Activated B cell treated with CpG ODN at 0.5 μM for 24 hours (primary cell): ENCODE measurements around the gene GPR82. TPM values are rescaled to one million over a fixed set of nuclear protein-coding genes. Genes with fewer than 3 reads are reported as not detected.

Experiments used
- ATAC-seq: fragments of 200-7000 bp; cut with Tn5 transposase; one replicate; pipeline ENCODE4 v1.10.0; 2021; ENCODE audit warnings: low read depth, mild to moderate bottlenecking, moderate library complexity
- CTCF ChIA-PET: fragments of 350-600 bp; sonication (Branson Sonifier 250); formaldehyde crosslinking; loops from one replicate; lab custom pipeline; 2021; ENCODE audit warnings: antibody characterized with exemption; lab: Charles Lee
- POLR2A ChIA-PET: fragments of 350-600 bp; sonication (Branson Sonifier 250); formaldehyde crosslinking; loops from one replicate; lab custom pipeline; 2021; ENCODE audit warnings: antibody characterized with exemption; lab: Charles Lee
- DNase-seq: peaks from one replicate; pipeline ENCODE4 v3.0.0; 2022
- H3K27ac Mint-ChIP-seq: one replicate; pipeline ENCODE4 v1.8.0; 2020; ENCODE audit warnings: mixed read lengths
- H3K27me3 Mint-ChIP-seq: one replicate; pipeline ENCODE4 v1.8.0; 2021; ENCODE audit warnings: mixed read lengths
- H3K36me3 Mint-ChIP-seq: one replicate; pipeline ENCODE4 v1.8.0; 2021; ENCODE audit warnings: low read depth, mixed read lengths
- H3K4me1 Mint-ChIP-seq: one replicate; pipeline ENCODE4 v1.8.0; 2021; ENCODE audit warnings: mixed read lengths
- H3K4me3 Mint-ChIP-seq: one replicate; pipeline ENCODE4 v1.8.0; 2020; ENCODE audit warnings: mild to moderate bottlenecking, mixed read lengths
- H3K9me3 Mint-ChIP-seq: one replicate; pipeline ENCODE4 v1.8.0; 2020; ENCODE audit warnings: mixed read lengths
- intact Hi-C: fragments of 100-400 bp; cut with micrococcal nuclease; formaldehyde crosslinking; loops from one replicate; pipeline ENCODE4 v1.15.1; 2024
- total RNA-seq: library from RNA; stranded (reverse); gene quantifications from 2 replicates; pipeline ENCODE4 v1.2.3, GENCODE V29; 2022
- TF ChIP-seq, protein P1 (sequence below): fragments of 200-600 bp; IDR thresholded peaks from one replicate; pipeline ENCODE4 v1.8.0; 2022; ENCODE audit warnings: antibody characterized with exemption, mild to moderate bottlenecking

The GPR82 gene
- total RNA-seq, 1 donor from 2014 or later: 0.35 TPM

DNA sequence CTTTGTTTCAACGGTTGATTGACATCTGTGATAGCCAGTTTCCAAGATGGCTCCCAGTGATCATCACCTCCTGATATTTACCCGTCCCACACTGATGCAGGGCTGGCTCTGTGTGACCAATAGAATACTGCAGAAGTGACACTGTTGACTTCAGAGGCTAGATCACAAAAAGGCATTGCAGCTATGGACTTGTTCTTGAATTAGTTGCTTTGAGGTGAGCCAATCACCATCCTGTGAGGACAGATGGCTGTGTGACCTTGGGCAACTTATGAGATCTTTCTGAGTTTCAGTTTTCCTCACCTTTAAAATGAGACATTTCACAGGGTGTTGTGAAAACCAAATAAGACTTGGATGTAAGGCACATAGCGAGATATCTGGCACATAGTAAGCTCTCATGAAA, 1.8 kb upstream of the GPR82 start:
- H3K9me3 Mint-ChIP-seq: peaks cover 4% of the 10 kb centered on the region
- H3K4me1 Mint-ChIP-seq: peaks cover 55% of the 10 kb centered on the region
- intact Hi-C loops: no loop called here
- peaks cover 4% of the 10 kb centered on the region for H3K36me3 Mint-ChIP-seq
- CTCF ChIA-PET: no interaction called here
- peak overlapping the region; percentile 5 for H3K4me3 Mint-ChIP-seq
- TF ChIP-seq, protein P1, sequence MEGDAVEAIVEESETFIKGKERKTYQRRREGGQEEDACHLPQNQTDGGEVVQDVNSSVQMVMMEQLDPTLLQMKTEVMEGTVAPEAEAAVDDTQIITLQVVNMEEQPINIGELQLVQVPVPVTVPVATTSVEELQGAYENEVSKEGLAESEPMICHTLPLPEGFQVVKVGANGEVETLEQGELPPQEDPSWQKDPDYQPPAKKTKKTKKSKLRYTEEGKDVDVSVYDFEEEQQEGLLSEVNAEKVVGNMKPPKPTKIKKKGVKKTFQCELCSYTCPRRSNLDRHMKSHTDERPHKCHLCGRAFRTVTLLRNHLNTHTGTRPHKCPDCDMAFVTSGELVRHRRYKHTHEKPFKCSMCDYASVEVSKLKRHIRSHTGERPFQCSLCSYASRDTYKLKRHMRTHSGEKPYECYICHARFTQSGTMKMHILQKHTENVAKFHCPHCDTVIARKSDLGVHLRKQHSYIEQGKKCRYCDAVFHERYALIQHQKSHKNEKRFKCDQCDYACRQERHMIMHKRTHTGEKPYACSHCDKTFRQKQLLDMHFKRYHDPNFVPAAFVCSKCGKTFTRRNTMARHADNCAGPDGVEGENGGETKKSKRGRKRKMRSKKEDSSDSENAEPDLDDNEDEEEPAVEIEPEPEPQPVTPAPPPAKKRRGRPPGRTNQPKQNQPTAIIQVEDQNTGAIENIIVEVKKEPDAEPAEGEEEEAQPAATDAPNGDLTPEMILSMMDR: no peak
- peak overlapping the region; percentile 5 for H3K27ac Mint-ChIP-seq
- POLR2A ChIA-PET: no interaction called here
- ATAC-seq (no peak), DNase-seq (no peak)
- H3K27me3 Mint-ChIP-seq: no peaks in the 10 kb centered on the region

DNA sequence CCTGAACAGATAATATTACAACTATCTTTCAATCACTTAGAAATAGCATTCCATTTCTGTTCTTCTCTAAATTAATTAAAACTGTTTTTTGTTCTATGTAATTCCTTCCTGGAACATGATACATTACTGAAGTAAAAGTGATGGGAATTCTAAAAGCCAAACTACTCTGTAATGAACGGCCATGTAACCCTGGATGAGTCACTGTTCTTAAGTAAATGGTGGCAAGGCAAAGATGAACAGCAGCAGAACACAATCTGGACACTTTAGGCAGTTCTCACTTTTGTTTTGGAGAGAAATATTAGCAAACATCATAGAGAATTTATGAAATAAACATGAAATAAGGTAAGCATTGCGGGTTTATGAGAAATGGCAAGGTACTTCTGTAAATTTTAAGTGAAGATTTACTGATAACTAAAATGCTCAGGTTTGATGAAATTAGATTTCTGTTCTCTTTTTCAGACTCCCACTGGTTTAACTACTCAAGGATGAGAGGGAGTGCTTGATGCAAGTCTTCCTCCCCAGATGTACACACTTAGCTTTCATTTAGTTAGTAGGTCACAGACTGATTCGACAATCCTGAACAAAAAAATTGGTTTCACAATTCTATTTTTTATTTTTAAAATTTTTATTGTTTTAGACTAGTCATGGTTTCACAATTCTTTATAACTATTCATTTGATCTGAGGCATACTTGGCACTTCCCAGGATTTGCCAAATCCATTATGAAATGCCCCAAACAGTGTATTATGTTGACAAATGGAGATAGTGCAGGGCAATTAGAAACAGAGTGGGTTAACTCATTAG, 964 bp upstream of the GPR82 start:
- Mint-ChIP-seq H3K4me1 (peaks cover 54% of the 10 kb centered on the region), H3K27ac (peak overlapping the region; percentile 12), H3K4me3 (no peak overlapping the region), H3K27me3 (no peaks in the 10 kb centered on the region), H3K36me3 (peaks cover 4% of the 10 kb centered on the region), H3K9me3 (peaks cover 4% of the 10 kb centered on the region)
- ATAC-seq (no peak), DNase-seq (no peak)
- intact Hi-C loops: no loop called here
- CTCF ChIA-PET: interaction anchor here (0.7 to 1.0 kb wide), 2 partner anchors 15 to 17 kb away, joined by 3 read pairs; no protein-coding TSS in a partner anchor
- TF ChIP-seq, protein P1: no peak
- POLR2A ChIA-PET: no interaction called here

DNA sequence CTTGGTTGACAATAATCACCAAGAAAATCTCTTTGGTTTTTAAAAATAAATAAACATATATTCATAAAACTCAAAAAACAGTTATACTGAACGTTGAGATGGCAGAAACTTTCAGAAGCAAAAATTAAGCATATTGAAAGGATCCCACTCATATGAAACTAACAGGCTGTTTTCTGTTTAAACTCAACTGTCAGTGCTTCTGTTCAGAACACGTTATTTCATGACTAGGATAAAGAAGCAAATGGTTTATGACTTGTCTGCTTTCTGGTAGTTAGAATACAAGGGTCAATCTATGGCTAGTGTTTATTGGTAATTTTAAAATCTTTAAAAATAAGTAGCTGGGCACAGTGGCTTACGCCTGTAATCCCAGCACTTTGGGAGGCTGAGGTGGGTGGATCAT, 4.1 kb downstream of the GPR82 start:
- ChIA-PET CTCF (no interaction called here), POLR2A (no interaction called here)
- H3K27me3 Mint-ChIP-seq: no peaks in the 10 kb centered on the region
- no peaks in the 10 kb centered on the region for H3K36me3 Mint-ChIP-seq
- DNase-seq (no peak), ATAC-seq (no peak)
- H3K9me3 Mint-ChIP-seq: no peaks in the 10 kb centered on the region
- intact Hi-C loops: no loop called here
- H3K4me1 Mint-ChIP-seq: peaks cover 30% of the 10 kb centered on the region
- H3K4me3 Mint-ChIP-seq: no peak overlapping the region
- H3K27ac Mint-ChIP-seq: no peak overlapping the region
- TF ChIP-seq, protein P1: no peak

DNA sequence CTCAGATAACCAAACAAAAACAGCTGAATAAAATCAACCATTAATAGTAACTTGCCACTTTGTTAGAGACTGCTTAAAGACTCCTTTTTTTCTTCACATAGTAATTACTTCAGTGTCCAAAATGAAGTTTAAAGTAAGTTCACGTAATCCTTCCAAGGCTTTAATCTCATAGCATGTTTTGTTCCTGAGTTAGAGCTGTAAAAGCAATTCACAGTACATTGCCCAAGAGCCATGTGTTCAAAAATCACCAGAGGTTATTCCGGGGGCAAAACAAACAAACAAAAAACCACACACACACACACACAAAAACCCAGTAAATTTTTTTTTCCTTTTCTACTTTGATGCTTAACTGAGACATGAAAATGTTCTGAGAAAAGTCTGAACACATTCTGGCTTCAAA, 6.1 kb downstream of the GPR82 start:
- intact Hi-C loops: loop anchor here (5.0 kb wide), 4 partner anchors 43 to 398 kb away; partner anchors contain the start of genes DDX3X and GPR34
- ATAC-seq (no peak), DNase-seq (no peak)
- TF ChIP-seq, protein P1: no peak
- ChIA-PET CTCF (interaction anchor here (1.0 kb wide), 1 partner anchor 30 kb away, joined by 3 read pairs; no protein-coding TSS in a partner anchor), POLR2A (no interaction called here)
- Mint-ChIP-seq H3K36me3 (no peaks in the 10 kb centered on the region), H3K27ac (no peak overlapping the region), H3K4me1 (peaks cover 28% of the 10 kb centered on the region), H3K4me3 (no peak overlapping the region), H3K9me3 (no peaks in the 10 kb centered on the region), H3K27me3 (no peaks in the 10 kb centered on the region)

DNA sequence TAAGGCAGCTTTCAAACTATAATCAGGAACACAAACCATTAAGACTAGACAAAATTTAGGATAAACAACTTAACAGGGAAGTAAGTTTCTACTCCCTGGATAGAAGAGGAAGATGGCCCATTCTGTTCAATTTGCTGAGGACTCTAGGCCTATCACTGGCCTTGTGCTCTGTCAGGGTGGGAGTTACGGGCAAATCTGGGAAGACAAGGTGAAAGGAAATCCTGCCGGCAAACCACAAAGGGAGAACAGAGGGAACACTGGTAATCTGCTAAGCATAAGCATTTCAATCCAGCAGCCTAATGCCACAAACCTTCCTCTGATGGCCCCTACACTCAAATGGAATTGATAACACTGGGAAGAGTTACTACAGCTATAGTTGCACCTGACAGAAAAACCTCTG, 8.3 kb downstream of the GPR82 start:
- TF ChIP-seq, protein P1: no peak
- H3K4me1 Mint-ChIP-seq: peaks cover 38% of the 10 kb centered on the region
- no peaks in the 10 kb centered on the region for H3K9me3 Mint-ChIP-seq
- ATAC-seq (no peak), DNase-seq (no peak)
- ChIA-PET CTCF (no interaction called here), POLR2A (no interaction called here)
- no peaks in the 10 kb centered on the region for H3K36me3 Mint-ChIP-seq
- peak overlapping the region; percentile 46 for H3K27ac Mint-ChIP-seq
- H3K27me3 Mint-ChIP-seq: no peaks in the 10 kb centered on the region
- H3K4me3 Mint-ChIP-seq: no peak overlapping the region
- intact Hi-C loops: loop anchor here (5.0 kb wide), 4 partner anchors 45 to 400 kb away; partner anchors contain the start of genes DDX3X and GPR34
